GM12801 (cell line): ENCODE data around the gene DEPDC1B.

Source experiments
- TF ChIP-seq, protein P1 (sequence below): IDR thresholded peaks from one replicate; pipeline ENCODE4 v1.5.1; 2011; ENCODE audit warnings: control low read depth; ENCODE audit not compliant: insufficient read length; ENCODE audit errors: extremely low read depth

The DEPDC1B gene

DNA sequence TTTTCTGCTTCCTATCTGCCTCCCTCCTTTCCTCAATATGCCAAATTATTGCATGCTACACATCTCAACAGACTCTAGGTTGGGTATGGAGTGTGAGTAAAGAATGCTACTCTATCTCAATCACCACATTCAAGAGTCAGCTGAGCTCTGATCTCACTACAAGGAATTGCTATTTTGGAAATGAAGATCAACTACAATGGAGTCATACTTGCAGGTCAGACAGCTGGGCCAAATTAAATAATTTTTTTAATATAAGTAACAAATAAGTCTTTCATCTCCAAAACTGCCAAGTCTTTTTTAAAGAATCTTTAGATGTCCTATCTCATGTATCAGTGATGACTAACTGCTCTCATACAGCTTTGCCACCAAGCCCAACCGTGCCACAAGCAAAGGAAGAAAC is 64.0 kb downstream of the DEPDC1B start:
- TF ChIP-seq, protein P1, sequence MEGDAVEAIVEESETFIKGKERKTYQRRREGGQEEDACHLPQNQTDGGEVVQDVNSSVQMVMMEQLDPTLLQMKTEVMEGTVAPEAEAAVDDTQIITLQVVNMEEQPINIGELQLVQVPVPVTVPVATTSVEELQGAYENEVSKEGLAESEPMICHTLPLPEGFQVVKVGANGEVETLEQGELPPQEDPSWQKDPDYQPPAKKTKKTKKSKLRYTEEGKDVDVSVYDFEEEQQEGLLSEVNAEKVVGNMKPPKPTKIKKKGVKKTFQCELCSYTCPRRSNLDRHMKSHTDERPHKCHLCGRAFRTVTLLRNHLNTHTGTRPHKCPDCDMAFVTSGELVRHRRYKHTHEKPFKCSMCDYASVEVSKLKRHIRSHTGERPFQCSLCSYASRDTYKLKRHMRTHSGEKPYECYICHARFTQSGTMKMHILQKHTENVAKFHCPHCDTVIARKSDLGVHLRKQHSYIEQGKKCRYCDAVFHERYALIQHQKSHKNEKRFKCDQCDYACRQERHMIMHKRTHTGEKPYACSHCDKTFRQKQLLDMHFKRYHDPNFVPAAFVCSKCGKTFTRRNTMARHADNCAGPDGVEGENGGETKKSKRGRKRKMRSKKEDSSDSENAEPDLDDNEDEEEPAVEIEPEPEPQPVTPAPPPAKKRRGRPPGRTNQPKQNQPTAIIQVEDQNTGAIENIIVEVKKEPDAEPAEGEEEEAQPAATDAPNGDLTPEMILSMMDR, result no peak

DNA sequence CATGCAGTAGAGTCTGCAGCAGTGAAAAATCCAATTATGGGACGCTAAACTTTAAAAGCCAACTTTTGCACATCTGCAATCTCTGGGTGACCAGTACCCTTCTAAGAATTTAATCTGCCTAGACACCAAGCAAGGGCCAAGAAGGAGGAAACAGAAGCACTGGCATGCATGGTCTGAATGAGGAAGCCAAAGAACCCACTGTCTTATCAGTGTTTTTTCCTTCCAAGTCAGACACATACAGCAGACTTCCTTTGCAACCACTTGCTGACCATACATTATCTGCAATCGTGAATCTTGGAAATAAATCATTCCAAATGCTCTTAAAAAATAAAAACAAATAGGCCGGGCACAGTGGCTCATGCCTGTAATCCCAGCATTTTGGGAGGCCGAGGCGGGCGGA is 65.9 kb downstream of the DEPDC1B start:
- TF ChIP-seq, protein P1, result no peak

- TF ChIP-seq, protein P1, result no peak
Measured at GRCh38 chr5:60633341-60633740, 66.6 kb downstream of the DEPDC1B start.

DNA sequence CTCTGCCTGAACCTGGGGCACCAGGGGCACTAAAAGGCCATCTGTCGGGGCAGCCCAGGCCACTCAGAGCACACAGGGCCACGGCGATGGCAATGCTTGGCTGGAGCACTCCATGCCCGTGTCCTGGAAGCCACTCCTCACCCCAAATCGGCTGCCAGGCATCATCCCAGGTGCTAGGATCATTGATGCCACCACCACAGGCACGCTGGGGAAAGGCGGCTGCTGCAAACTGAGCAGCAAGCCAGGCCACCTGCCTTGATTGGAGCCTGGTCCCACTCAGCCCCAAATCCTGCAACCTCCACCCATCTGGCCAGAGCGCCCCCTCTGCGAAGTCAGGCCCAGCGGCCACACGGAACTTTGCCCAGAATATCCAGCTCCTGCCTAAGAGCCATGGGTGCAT is 67.8 kb downstream of the DEPDC1B start:
- TF ChIP-seq, protein P1, result no peak

GRCh38 chr5:60630836-60631235 is 69.1 kb downstream of the DEPDC1B start:
- TF ChIP-seq, protein P1, result no peak

DNA sequence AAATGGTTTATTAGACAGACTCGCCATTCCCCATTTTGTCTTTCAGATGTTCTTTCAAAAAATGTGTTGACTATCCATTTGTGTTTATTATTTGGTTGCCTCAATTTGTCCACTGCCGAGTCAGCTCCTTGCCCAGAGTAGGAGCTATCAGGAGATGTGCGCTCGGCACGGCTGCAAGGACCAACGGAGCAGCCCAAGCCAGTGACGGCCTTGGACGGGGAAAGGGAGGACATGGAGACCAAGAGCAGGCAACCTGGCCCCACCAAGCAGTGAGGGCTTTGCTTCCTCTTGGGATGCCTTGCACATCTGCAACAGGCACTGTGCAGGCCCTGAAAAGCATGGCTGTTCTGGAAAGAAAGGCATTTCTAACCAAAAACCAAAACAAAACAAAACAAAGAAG is 69.8 kb downstream of the DEPDC1B start:
- TF ChIP-seq, protein P1, result no peak

DNA sequence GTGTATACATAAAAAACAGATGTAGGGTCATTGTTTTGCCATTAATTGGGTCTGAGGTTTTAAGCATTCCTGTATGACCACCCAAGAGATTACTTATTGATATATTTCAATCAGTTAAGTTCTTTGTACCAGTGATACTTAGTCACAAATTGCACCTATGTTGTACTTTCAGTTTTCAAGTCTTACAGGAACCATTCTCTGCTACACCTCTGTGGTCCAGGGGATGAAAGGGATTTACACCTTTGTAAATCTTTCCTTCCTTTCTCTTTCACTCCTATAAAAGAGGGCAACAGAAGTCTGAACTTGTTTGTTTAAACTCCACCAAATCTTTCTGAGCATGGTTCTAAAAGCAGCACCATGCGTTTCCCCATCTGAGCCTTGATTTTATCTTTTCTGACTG is 86.1 kb downstream of the DEPDC1B start:
- TF ChIP-seq, protein P1, result no peak

DNA sequence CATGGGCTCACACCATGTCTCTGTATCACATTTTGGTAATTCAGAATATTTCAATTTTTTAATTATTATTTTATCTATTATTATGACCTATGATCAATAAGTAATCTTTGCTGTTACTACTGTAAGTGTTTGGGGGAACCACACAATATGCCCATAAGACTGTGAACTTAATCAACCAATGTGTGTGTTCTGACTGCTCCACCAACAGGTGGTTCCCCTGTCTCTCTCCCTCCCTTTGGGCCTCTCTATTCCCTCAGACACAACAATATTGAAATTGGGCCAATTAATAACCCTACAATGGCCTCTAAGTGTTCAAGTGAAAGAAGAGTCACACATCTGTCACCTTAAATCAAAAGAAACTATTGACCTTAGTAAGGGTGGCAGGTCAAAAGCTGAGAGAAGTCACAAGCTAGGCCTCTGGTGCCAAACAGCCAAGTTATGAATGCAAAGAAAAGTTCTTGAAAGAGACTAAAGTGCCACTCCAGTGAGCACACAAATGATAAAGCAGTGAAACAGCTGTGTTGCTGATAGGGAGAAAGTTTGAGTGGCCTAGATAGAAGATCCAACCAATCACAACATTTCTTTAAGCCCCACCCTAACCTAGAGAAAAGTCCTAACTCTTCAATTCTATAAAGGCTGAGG is 88.7 kb downstream of the DEPDC1B start:
- TF ChIP-seq, protein P1, result no peak
